HG03139 (cell line): ENCODE results near the gene TIMM44.
"Not testable (repeated sequence)": the region's sequence is repeated elsewhere in the genome, so short reads cannot be mapped to it uniquely, and the experiment has no call there.

ENCODE experiments used
- ATAC-seq: cut with Tn5 transposase; IDR thresholded peaks from one replicate; pipeline ENCODE4 v1.9.1; 2021; ENCODE audit not compliant: unreplicated experiment

The TIMM44 gene

DNA sequence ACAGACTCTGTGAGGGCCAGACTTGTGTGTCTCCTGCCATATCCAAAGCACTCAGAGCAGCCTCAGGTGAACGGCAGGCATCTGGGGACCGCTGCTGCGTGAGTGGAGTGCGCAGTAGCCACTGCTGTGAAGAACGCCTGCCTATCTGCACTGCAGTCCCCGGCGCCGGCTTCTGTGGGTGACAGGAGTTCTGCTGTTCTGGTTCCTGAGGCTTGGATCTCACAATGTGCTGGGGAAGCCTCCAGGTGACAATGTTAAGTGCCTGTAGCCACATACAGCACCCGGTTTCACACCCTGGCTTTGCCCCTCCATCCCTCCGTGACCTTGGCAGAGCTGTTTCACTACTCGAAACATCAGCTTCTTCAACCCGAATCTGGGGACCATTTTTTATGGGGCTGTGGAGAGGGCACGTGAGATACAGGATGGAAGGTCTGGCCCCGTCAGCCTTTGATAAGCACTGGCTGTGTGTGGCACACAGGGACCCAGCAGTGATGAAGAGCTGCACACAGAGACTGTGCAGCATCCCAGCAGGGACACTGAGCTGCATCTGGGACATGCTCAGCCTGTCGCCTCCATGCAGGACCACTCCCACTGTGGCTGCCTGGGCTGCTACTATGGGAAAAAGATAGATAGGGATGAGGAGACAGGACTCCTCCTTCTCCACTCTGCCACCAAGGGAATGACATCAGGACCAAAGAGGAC, 33.7 kb upstream of the TIMM44 start:
- no peak for ATAC-seq

DNA sequence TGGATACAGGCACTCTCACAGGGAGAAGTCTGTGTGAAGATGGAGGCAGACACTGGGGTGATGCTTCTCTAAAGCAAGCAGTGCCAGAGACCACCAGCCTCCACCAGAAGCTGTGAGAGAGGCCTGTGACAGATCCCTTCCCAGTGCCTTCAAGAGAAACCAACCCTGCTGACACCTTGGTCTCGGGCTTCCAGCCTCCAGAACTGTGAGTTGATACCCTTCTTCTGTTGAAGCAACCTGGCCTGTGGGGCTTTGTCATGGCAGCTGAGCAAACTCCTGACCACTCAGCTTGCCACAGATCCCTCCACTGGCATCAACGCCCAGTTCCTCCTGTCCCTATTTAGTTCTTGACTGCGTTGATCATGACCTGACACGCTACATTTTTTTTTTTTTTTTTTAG, 33.0 kb upstream of the TIMM44 start:
- no peak for ATAC-seq

DNA sequence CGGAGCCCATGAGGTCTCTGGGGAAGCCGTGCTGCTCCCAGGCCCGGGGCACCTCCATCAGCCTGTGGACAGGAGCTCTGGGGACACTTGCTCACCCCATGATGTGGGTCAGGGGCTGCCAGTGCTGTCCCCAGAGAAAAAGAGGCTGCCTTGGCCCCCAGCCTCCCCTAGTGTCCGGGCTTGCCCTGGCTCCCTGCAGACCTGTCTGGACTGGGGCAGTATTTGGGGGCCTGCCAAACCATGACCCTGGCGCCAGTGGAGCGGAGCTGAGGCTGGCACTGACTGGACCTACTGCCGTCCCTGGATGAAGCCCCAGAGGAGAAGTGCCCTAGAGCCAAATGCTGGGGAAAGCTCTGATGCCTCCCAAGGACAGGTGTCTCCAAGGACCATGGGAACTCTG, 31.6 kb upstream of the TIMM44 start:
- ATAC-seq: no peak

DNA sequence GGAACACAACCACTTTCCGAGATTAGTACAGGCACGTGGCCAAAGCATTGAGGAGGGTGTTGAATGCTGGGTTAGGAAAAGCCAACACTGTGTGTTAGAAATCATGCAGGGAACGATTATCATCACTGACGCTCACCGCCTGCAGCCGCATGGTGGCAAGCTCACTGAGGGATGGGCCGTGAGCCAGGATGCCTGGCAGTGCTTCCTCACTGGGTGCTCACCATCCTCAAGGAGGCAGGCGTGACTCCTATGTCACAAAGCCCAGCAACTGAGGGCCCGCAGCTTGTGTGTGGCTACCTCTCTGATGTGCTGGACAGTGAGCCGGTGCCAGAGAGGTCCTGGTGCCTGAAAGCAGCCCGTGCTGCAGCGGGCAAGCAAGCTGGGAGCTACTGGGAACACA, 30.4 kb upstream of the TIMM44 start:
- no peak for ATAC-seq

DNA sequence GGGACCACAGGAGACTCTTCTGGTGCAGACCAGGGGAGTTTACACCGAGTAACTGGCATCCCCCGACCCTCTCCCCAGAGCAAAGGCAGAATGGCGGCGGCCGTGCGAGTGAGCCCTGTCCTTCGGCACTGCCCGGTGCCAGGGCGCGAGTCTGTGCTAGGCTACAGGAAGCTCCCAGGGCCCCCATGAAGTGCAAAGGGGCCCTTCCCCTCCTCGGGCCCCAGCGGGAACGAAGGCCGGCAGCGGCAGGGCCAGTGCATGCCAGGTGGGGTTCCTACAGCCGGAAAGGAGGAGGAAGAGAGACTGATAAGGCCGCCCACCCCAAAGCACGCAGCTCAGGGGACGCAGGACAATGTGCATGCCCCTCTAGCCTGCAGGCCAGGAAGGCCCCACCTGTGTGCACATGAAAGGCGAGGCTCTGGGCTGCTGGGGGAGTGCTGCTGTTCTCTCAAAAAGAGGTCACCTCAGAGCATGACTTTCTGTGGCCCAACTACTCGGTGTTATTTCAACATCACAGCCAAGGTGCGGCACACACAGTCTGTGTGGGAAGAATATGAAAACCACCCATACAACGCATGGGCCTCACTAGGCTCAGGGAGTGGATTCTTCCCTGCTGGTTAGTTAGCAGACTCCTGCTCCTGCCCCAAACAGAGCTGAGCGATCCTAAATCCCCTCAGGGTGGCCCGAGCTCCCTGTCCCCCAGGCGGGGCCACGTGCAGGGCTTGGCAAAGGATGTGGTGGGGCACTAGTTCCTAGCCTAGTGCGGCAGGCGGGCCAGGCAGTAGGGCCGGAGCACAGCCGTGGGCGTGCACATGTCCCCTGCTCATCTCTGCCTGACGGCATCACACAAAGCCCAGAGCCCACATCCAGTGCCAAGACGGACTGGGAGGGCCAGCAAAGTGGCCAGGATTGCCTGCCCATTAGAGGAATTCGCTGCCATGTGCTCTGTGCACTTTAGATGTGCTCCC, 28.4 kb upstream of the TIMM44 start:
- ATAC-seq: no peak

DNA sequence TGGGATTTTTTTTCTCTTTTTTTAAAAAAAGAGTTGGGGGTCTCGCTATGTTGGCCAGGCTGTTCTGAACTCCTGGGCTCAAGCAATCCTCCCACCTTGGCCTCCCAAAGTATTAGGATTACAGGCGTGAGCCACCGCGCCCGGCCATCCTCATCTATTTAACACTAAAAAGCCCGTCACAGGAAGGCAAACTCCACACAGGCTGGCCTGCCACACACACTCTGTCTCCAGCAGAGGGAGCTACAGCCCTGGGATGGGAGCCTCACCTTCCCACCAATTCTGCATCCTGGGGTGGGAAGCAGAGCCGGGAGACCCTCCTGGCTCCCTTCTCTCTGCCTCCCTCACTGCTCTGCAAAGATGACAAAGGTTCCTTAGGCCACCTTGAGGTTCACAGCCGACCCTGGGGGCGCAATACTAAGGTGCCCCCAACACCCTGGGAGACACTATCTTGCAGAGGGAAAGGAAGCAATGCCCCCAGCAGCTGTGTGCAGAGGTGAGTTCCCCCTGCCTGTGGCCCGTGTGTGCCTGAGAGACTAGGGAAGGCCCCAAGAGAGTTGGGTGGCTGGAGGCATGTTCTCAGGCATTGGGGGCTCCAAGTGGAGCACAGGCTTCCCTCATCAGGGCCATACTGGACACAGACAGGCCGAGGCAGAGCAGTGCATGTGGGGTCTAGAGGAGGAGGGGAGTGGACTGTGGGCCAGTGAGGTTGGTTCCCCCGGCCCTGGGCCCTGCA, 27.4 kb upstream of the TIMM44 start:
- ATAC-seq: no peak

DNA sequence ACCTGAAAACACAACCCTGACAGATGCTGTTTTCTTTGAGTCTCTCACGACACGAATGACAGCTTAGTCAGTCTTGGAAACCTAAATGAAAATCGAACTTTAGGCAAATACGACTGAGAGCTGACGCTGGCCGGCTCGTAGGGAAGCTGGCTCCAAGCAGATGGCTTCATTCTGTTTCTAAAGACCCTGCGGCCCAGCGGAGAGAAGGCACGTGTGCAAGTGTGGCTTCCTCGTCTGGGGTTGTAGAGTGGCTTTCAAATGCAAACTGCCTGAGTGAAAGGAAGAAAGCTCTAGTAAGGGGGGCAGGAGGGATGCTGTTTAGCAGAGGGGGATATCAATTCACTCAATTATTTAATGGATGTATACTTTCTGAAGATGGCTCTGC, 26.1 kb upstream of the TIMM44 start:
- ATAC-seq: no peak

GRCh38 chr19:7968796-7969554, 25.5 kb upstream of the TIMM44 start:
- ATAC-seq: no peak

DNA sequence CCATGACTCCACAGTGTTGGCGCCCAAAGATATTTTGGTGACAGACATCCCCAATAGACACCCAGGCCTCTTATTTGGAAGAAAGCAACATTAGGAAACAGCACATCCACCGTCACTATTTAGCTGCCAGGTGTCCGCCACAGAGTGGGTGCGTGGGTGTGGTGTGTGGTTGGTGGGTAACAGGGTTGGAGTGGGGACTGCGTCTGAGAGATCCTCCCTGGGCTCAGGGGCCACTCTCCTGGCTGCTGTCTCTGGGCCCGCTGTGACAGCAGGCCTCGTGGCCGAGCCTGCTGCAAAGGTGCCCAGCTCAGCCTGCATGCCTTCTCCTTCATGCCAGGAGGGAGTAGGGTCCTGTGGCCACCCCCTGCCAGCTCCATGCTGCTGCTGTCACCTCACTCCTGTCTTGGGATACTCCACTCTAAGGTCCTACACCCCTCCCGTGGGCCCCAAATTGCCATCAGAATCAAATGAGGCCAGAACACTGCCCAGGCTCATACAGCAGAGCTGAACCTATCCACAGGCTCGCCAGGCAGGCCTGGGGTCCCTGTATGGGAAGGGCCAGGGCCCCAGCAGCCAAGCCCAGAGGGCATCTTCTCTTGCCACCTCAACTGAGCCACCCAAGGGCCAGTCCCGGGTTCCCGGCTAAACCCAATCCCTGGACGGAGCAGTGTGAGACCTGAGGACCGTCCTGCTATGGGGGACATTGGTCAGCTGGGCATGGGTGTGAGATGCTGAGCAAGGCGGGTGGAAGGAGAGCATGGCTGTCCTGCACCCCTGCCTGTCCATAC, 24.7 kb upstream of the TIMM44 start:
- ATAC-seq: no peak

DNA sequence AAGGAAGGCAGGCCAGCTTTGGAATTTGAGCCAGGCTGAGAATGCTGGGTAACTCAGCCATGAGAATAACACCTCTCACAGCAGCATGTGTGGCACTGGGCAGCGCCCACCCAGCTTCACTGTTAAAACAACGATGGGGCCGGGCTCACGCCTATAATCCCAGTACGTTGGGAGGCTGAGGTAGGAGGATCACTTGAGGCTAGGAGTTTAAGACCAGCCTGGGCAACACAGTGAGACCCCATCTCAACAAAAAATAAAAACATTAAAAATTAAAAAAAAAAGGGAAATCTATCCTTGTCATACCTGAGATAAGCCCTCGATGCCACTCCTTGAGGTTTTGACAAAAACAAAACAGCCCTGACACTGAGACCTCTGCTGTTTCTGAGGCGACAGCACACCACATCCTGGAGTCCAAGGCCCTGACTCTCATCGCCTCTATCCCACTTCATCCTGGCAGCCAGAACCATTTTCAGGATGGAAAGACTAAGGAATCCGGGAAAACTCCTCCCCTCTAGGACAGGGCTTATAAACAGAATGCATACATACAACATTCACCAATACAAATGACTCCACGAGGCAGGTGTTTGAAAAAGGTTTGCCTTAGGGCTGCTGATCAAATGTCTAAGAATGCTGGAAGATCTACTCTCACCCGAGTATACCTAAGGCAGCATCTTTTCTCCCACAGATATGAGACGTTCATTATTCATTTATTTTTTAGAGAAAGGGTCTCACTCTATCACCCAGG, 22.6 kb upstream of the TIMM44 start:
- no peak for ATAC-seq

GRCh38 chr19:7965259-7965841, 21.9 kb upstream of the TIMM44 start:
- no peak for ATAC-seq

DNA sequence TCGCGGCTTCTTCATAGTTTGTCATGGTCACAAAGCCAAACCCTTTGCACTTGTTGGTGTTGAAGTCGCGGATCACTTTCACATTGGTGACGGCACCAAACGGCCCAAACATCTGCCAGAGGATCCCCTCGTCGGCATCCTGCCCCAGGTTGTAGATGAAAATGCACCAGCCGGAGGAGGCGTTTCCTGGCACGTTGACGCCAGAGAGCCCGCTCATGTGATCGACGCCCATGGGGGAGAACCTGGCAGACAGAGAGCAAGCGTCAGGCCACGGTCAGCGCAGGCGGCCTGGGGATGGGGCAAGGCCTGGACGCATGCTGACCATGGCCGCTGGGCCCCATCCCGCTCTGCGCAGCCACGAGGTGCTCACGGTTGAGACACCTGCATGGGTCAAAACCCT, 20.1 kb upstream of the TIMM44 start:
- no peak for ATAC-seq

DNA sequence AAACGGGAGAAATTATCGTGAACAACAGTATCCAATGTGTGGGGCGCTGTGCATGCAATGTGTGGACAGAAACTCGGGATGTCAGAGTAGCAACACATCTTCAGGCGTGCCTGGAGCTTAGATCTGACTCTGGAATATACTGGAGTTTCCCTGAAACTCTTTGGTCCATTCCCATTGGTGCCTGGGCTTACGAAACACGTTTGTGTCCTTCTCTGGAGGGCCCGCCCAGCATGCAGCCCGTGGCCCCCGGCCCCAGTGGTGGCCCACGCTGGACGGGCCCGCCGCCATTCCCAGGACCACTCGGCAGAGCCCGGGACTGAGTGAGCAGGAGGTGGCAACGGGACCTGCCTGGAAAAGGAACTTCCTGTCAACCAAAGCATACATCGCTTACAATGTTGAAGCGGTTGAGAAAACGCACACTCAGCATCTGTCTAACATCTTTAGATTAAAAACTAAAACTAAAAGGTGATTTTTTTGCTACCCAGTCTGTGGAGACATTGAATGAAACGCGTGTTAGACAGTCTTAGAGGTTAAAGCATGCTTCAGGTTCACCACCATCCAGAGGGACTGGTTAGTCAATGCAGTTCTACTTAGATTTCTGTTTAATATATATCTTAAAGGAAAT, 19.3 kb upstream of the TIMM44 start:
- no peak for ATAC-seq

DNA sequence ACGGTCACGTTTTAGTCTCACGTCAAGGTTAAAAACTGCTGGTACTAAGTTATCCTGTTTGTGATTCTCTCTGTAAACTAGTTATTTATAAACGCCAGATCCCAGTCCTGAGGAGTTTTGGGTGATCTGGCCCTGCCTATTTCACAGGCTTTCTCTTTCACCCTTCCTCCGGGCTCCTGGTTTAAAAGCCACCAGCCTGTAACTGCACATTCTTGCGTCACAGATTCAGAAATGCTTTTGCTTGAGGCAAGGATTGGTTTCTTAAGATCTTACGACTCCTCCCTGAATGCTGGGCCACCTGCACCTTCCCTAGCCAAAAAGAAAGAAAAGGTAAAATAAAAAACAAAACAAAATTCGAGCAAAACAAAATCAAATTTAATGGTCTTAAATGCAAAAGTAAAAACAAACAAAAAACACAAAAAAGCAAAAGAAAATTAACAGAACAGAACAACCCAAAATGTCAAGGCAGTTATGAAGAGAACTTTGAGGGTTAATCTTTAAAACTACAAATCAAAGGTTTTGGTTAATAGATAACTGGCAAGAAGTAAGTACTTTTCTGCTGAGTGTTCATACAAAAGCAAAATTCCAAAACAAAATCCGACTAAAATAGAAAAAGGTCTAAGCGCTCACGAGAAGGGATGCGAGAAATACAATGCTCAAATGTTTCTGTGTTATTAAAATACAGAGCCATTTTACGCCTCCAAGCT, 18.6 kb upstream of the TIMM44 start:
- ATAC-seq: no peak

- ATAC-seq: not testable (repeated sequence)
Observed at GRCh38 chr19:7961082-7961481, 17.6 kb upstream of the TIMM44 start.

DNA sequence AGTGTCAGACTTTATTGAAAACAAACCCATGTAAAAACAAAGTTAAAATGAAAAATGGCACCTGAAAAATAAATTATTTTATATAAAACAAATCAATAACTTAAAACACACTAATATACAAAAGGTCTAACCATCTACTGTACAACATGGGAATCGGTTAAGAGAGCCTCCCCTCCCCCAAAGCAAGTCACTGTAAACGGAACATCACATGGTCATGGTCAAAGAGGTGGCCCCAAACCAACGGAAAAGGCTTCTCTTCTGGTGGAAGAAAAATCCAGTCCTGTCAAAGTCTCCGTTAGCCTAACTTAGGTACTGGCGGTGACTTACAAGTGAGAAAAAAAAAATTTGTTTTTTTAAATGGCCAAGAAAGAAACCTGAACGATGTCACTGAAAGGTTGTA, 15.7 kb upstream of the TIMM44 start:
- ATAC-seq: no peak

- no peak for ATAC-seq
Observed at GRCh38 chr19:7955696-7956095, 12.2 kb upstream of the TIMM44 start.

DNA sequence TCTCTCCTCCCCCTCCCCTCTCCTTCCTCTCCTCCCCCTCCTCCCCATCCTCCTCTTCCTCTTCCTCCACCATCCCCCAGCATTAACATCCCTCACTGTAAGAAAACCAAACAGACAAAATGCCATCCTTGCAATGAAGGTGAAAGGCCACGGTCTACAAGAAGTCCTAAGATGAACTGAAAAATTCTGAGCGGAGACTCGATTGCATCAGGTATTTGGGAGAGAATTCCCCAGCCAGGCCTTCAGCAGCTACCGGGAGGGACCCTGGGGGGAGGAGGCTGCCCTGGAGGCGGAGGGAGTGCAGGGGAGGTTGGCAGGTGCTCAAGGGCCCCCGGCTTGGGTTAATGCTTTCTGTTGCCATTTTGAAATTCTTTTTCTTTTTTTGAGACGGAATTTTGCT, 10.1 kb upstream of the TIMM44 start:
- ATAC-seq: no peak
